Astrocyte of the spinal cord (primary cell): Measurements from ENCODE around the gene DSC1.

Experiments used
- DNase-seq: peaks from one replicate; pipeline ENCODE4 v3.0.0; 2011; ENCODE audit warnings: low read depth, low spot score
- H3K4me3 ChIP-seq: 2 replicates; pipeline ENCODE4 v1.5.1; 2011; ENCODE audit warnings: low read depth, mild to moderate bottlenecking, low read length, moderate library complexity
- CTCF ChIP-seq: IDR thresholded peaks from 2 replicates; pipeline ENCODE4 v1.5.1; 2012; ENCODE audit warnings: low read depth, mild to moderate bottlenecking, low read length, inconsistent platforms
- in situ Hi-C: cut with HindIII; loops from 2 replicates; pipeline ENCODE4 v1.10.0; 2017; ENCODE audit warnings: low sequenced_read_pairs

The DSC1 gene

DNA sequence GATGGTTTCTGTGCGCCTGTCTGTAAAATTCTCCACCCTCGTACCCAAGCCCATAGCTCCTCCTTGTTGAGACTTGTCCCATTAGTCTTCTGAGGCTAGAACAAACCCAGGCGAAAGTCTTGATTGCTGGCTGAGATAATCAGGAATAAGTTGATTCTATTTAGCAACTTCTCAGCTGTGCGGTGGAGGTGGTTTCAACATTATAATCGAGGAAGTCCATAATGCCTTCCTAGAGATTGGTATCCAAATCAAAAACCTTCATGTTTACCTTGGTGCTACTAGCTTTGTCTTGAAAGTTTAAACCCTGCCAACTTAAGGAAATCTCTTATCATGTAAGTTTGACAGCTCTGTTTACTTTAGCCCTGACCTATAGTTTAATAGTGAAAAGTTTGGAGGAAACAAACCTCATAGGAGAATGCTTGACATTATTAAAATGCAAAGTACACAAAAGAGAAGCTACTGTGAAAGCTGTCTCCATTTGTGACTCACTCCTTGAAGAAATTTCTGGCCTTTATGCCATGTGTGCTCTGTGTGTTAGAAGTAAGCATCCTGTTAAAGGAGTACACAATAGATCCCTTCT is 36.6 kb upstream of the DSC1 start:
- no peak for TF ChIP-seq CTCF
- H3K4me3 ChIP-seq: no peak overlapping the region
- in situ Hi-C loops: no loop called here
- DNase-seq: no peak

DNA sequence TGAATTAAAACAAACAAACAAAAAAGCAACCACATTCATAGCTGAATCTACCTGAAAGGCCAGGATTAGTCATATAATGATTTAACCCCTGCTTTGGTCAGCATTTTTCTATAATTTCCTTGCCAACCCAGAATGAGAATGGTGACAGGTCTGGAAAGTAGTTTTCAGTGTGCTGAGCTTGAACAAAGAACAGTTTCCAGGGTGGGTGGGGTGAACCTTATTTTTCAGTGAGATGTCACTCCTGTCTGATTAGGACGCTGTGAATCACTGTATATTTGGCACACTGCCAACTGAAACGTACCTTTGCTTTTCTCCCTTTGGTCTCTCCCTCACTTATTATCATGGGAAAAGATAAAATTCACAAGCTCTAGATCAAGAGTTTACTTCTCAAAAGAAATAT is 35.0 kb upstream of the DSC1 start:
- no peak for DNase-seq
- no peak overlapping the region for H3K4me3 ChIP-seq
- no peak for TF ChIP-seq CTCF
- in situ Hi-C loops: no loop called here

GRCh38 chr18:31195063-31195462 is 32.4 kb upstream of the DSC1 start:
- TF ChIP-seq CTCF: no peak
- in situ Hi-C loops: no loop called here

GRCh38 chr18:31192086-31192776 is 29.6 kb upstream of the DSC1 start:
- DNase-seq: no peak
- no peak for TF ChIP-seq CTCF
- no peak overlapping the region for H3K4me3 ChIP-seq
- in situ Hi-C loops: no loop called here

More at GRCh38 chr18:31195063-31195462, 32.4 kb upstream of the DSC1 start:
- no peak for DNase-seq
- no peak overlapping the region for H3K4me3 ChIP-seq

- no peak overlapping the region for H3K4me3 ChIP-seq
- in situ Hi-C loops: no loop called here
- TF ChIP-seq CTCF: no peak
- no peak for DNase-seq
Measured at GRCh38 chr18:31190919-31191318, 28.3 kb upstream of the DSC1 start.

DNA sequence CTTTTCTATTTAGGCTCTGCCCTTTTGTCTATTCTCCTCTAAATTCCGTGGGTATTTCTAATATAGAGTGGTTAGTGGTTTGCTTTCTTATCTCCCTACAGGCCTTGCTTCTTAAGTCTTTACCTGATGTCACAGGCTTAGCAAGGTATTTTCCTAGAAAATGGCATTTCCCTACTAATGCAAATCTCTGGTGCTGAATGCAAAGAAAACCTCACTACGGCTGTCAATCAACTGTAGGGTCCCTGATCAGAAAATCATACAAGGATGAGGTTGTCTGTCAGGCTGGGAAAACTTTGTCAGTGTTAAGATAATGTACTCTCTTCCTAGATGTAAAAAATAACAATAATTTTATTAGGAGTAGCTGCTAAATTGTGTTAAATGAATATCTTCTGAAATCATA is 27.1 kb upstream of the DSC1 start:
- no peak overlapping the region for H3K4me3 ChIP-seq
- in situ Hi-C loops: no loop called here
- no peak for DNase-seq
- no peak for TF ChIP-seq CTCF
